LNCaP clone FGC (cell line): Measurements from ENCODE around the gene CRLF1.

Source experiments
- DNase-seq: peaks from one replicate; pipeline ENCODE4 v3.0.0-alpha.2; 2011; ENCODE audit warnings: low read depth
- H3K4me3 ChIP-seq: 2 replicates; pipeline ENCODE4 v1.5.1; 2011; ENCODE audit warnings: mild to moderate bottlenecking, low read depth, low read length, control low read depth
- TF ChIP-seq, protein P1 (sequence below): IDR thresholded peaks from 2 replicates; pipeline ENCODE4 v1.5.1; 2012; ENCODE audit warnings: mild to moderate bottlenecking; ENCODE audit not compliant: control insufficient read depth, insufficient read depth; ENCODE audit errors: extremely low read depth

Gene CRLF1

DNA sequence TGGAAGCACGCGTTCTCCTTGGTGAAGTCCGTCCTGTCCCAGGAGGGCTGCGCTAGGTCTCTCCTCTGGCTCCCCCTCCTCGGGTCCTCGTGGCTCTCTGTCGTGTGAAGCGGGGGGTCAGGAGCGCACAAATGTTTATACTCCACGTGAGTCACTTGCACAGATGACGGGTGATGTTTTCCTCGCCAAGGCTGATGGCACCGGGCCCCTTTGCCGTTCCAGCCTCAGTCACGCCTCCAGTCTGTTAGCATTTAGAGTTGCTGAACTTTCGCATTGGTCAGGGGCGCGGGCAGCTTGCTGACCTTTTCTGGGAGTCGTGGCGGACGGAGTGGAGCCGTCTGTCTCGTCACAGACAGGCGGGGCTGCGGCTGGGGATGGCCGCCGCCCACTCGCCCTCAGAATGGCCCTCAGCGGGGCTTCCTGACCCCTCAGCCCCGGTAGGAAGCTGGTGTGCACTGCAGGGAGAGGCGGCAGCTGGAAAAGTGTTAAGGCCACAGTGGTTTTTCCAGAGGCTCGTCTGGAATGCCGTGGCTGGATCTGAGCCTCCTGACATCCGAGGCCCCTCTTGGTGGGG is 44.0 kb upstream of the CRLF1 start:
- no peak for DNase-seq
- H3K4me3 ChIP-seq: no peak overlapping the region
- TF ChIP-seq, protein P1, sequence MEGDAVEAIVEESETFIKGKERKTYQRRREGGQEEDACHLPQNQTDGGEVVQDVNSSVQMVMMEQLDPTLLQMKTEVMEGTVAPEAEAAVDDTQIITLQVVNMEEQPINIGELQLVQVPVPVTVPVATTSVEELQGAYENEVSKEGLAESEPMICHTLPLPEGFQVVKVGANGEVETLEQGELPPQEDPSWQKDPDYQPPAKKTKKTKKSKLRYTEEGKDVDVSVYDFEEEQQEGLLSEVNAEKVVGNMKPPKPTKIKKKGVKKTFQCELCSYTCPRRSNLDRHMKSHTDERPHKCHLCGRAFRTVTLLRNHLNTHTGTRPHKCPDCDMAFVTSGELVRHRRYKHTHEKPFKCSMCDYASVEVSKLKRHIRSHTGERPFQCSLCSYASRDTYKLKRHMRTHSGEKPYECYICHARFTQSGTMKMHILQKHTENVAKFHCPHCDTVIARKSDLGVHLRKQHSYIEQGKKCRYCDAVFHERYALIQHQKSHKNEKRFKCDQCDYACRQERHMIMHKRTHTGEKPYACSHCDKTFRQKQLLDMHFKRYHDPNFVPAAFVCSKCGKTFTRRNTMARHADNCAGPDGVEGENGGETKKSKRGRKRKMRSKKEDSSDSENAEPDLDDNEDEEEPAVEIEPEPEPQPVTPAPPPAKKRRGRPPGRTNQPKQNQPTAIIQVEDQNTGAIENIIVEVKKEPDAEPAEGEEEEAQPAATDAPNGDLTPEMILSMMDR: no peak

DNA sequence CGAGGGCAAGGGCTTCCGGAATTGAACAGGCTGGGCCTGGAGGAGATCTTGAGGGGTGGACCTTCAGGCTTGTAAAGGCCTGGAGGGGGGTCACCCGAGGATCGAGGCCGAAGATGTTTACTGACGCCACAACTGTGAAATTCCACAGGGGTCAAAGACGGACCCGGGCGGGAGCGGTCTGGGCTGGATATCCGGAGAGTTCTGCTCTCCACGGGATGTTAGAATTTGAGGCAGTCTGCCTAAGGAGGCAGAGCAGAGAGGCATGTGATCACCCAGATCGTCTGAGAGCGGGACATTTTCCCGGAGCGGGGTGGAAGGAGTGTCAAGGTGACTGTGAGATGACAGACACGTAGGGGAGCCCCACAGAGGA is 43.4 kb upstream of the CRLF1 start:
- no peak for DNase-seq
- TF ChIP-seq, protein P1: no peak
- H3K4me3 ChIP-seq: no peak overlapping the region

DNA sequence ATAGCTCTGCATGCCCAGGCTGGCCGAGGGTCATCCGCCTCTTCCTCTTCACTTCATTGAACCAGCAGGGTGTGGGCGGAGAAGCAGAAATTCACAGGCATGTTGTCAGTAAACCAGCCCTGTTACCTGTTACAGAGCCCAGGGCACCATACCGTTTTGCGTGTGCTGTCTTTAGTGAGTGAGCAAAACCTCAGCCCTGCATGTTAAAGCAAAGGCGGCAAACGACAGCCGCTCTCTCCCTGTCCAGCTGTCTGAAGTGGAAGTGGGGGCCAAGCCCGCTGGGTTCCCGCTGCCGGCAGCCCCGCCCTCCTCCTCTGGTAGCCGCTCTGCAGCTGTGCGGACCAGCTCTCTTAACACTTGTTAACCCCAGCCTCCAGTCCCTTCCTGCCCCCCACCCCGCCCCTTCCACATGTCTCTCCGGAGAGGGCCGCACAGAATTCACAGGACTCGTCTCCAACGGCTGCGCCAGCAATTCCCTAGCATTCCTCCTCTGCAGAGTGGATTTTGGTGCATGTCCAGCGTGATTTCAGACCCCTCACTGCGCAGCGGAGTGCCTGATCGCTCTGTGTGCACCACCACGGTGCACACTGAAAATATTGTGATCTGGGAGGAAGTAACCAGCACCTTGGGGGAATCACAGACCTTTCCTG is 42.9 kb upstream of the CRLF1 start:
- no peak overlapping the region for H3K4me3 ChIP-seq
- TF ChIP-seq, protein P1: no peak
- DNase-seq: no peak

DNA sequence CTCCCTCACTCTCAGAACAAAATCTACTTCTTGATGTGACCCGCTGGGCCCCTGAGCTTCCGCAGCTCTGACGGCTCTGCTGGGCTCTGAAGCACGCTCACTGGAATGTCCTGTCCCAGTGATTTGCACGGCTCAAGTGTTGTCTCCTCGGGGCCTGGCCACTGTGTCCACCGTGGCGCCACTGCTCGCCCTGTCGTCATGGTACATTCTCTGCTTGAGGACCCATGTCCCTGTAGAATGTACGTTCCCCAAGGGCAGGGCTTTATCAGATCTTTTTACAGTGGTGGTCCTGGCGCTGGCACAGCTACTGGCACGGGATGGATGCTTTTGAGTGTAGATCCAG is 42.3 kb upstream of the CRLF1 start:
- no peak overlapping the region for H3K4me3 ChIP-seq
- DNase-seq: no peak
- TF ChIP-seq, protein P1: no peak

DNA sequence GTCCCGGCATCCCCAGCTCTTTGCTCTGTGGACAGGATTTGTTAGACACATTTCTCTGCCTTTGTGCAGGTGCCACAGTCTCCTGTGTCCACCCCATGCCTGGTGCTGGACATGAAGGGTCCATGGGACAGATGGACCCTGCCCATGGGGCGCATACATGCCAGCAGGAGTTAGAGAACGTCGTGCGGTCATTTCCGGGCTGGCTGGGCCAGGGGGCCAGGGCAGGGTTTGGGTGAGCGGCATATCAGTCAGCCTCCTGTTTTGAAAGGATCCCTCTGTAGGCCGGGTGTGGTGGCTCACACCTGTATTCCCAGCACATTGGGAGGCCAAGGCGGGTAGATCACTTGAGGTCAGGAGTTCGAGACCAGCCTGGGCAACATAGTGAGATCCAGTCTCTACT is 41.2 kb upstream of the CRLF1 start:
- no peak for DNase-seq
- H3K4me3 ChIP-seq: no peak overlapping the region
- TF ChIP-seq, protein P1: no peak

DNA sequence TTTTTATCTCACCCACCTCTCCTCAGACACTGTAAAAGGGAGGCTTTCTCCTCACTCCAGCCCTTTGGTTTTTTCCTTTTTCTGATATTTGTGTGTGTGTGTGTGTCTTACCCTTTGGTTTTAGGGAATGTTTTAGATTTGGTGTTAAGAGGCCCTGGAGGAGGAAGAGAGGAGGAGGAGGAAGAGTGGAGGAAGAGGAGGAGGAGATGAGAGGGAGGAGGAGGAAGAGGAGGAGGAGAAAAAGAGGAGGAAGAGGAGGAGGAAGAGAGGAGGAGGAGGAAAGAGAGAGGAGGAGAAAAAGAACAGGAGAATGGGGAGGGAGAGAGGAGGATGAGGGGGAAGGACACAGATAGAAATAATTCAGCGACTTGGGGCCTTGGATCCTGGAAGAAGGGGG is 40.8 kb upstream of the CRLF1 start:
- H3K4me3 ChIP-seq: no peak overlapping the region
- TF ChIP-seq, protein P1: no peak
- no peak for DNase-seq
